Kidney (tissue), 14 donors: ENCODE measurements around the gene LRCH3. TPM values are rescaled to one million over a fixed set of nuclear protein-coding genes. Genes with fewer than 3 reads are reported as not detected.
"Not testable (repeated sequence)": the region's sequence is repeated elsewhere in the genome, so short reads cannot be mapped to it uniquely, and the experiment has no call there.

ENCODE experiments used
- DNase-seq, 5 donors: peaks; one replicate each; pipeline ENCODE4 v3.0.0-alpha.2; 2013 to 2020
- FAIRE-seq: peaks from 2 replicates; lab custom pipeline; 2012; peaks lifted over from hg19 to GRCh38; lab: Jason Lieb, UNC
- H3K27ac ChIP-seq, 2 donors: one replicate each; pipeline ENCODE4 v1.7.0; 2013; ENCODE audit warnings: low read depth in 2 of 2, low read length in 2 of 2, inconsistent platforms in 1 of 2
- H3K27me3 ChIP-seq: one replicate; pipeline ENCODE4 v1.7.1; 2013; ENCODE audit warnings: low read length, inconsistent platforms; ENCODE audit not compliant: control insufficient read depth, insufficient read depth
- H3K36me3 ChIP-seq, 3 donors: one replicate each; pipeline versions ENCODE4 v1.7.0 to v1.7.1; 2013; ENCODE audit warnings: low read length in 3 of 3, control low read depth in 1 of 3, inconsistent platforms in 1 of 3; ENCODE audit not compliant: insufficient read depth in 3 of 3, control insufficient read depth in 2 of 3
- H3K4me1 ChIP-seq, 3 donors: one replicate each; pipeline versions ENCODE4 v1.7.0 to v1.7.1; 2013; ENCODE audit warnings: low read length in 3 of 3, inconsistent platforms in 1 of 3, low read depth in 1 of 3; ENCODE audit not compliant: control insufficient read depth in 2 of 3, insufficient read depth in 2 of 3
- H3K4me3 ChIP-seq, 3 donors: one replicate each; pipeline versions ENCODE4 v1.7.0 to v1.8.1; 2013; ENCODE audit warnings: low read length in 3 of 3, control low read depth in 1 of 3, inconsistent platforms in 1 of 3
- H3K9ac ChIP-seq, 3 donors: one replicate each; pipeline versions ENCODE4 v1.7.0 to v1.7.1; 2013; ENCODE audit warnings: low read length in 3 of 3, control low read depth in 1 of 3, inconsistent platforms in 1 of 3
- H3K9me3 ChIP-seq, 3 donors: one replicate each; pipeline versions ENCODE4 v1.7.0 to v1.7.1; 2013; ENCODE audit warnings: low read length in 3 of 3, control low read depth in 1 of 3, inconsistent platforms in 1 of 3; ENCODE audit not compliant: control insufficient read depth in 2 of 3, insufficient read depth in 1 of 3
- CTCF ChIP-seq: IDR thresholded peaks from 3 replicates; pipeline ENCODE4 v1.5.1; 2012; ENCODE audit warnings: mild to moderate bottlenecking, moderate library complexity, borderline replicate concordance; ENCODE audit not compliant: insufficient read depth; ENCODE audit errors: extremely low read depth
- intact Hi-C: fragments of 100-400 bp; cut with DNase I; formaldehyde crosslinking; loops from one replicate; pipeline ENCODE4 v1.11.1; 2022
- polyA plus RNA-seq: library from polyadenylated mRNA; stranded (reverse); fragments of 350-450 nt; fragmentation: Illumina TruSeq; extraction: RNeasy Lipid Tissue Mini Kit (QIAGEN cat#74804); gene quantifications from one replicate; pipeline ENCODE4 v1.2.3, GENCODE V29; 2014; ENCODE audit warnings: low read depth, low replicate concordance; ENCODE audit not compliant: insufficient read depth
- total RNA-seq: library from RNA; stranded (reverse); fragmentation: NEBNext Ultra II Directional; extraction: Animal tissue kit (Norgen Biotek cat#: 25700); gene quantifications from one replicate; pipeline ENCODE4 v1.2.1, GENCODE V29; 2021
- donor health status: control.
- donor health status: control.
- donor health status: control.
- donor health status: control.
- donor health status: control.
- donor health status: DM: yes; HTN: yes; CAD: no.
- donor health status: Normal renal cell carcinoma (clear cell type).

LRCH3 gene
- total and polyA plus RNA-seq, 2 donors from 2014 or later: 11.6 to 52.0 TPM

GRCh38 chr3:197907196-197907595, 116.1 kb downstream of the LRCH3 start:
- Histone ChIP-seq H3K27me3 (no peaks in the 10 kb centered on the region), H3K9me3 (no peaks in the 10 kb centered on the region), H3K27ac (no peak overlapping the region), H3K36me3 (no peaks in the 10 kb centered on the region), H3K4me3 (no peak overlapping the region), H3K4me1 (no peaks in the 10 kb centered on the region), H3K9ac (no peak overlapping the region)
- TF ChIP-seq CTCF: no peak
- DNase-seq (no peak), FAIRE-seq (no peak)
- intact Hi-C loops: no loop called here

GRCh38 chr3:197908550-197908949, 117.5 kb downstream of the LRCH3 start:
- DNase-seq, H3K27me3 ChIP-seq, intact Hi-C loops, H3K4me1 ChIP-seq, H3K27ac ChIP-seq, H3K9me3 ChIP-seq, H3K36me3 ChIP-seq, FAIRE-seq, H3K4me3 ChIP-seq, H3K9ac ChIP-seq: not testable (repeated sequence)

GRCh38 chr3:197908957-197909701, 118.1 kb downstream of the LRCH3 start:
- Histone ChIP-seq H3K4me3 (no peak overlapping the region), H3K27ac (no peak overlapping the region), H3K9me3 (no peaks in the 10 kb centered on the region), H3K9ac (no peak overlapping the region), H3K4me1 (no peaks in the 10 kb centered on the region), H3K27me3 (no peaks in the 10 kb centered on the region), H3K36me3 (no peaks in the 10 kb centered on the region)
- FAIRE-seq (no peak), DNase-seq (no peak)
- intact Hi-C loops: no loop called here
- no peak for TF ChIP-seq CTCF

- Histone ChIP-seq H3K4me1 (no peaks in the 10 kb centered on the region), H3K27ac (no peak overlapping the region), H3K9ac (no peak overlapping the region), H3K4me3 (no peak overlapping the region), H3K9me3 (no peaks in the 10 kb centered on the region), H3K27me3 (no peaks in the 10 kb centered on the region), H3K36me3 (no peaks in the 10 kb centered on the region)
- FAIRE-seq (no peak), DNase-seq (no peak)
- intact Hi-C loops: no loop called here
- TF ChIP-seq CTCF: no peak
Measured at GRCh38 chr3:197912741-197913476, 121.9 kb downstream of the LRCH3 start.
